HG02943 (cell line): ENCODE measurements around the gene ELF3.
"Not testable (repeated sequence)": the region's sequence is repeated elsewhere in the genome, so short reads cannot be mapped to it uniquely, and the experiment has no call there.

Source experiments
- ATAC-seq: cut with Tn5 transposase; IDR thresholded peaks from one replicate; pipeline ENCODE4 v1.9.1; 2021; ENCODE audit warnings: mild to moderate bottlenecking, low read depth, moderate library complexity; ENCODE audit not compliant: unreplicated experiment

ELF3 gene

GRCh38 chr1:202010180-202011015, at the start of gene ELF3:
Gene ELF3, plus strand, starts transcription at chr1:202010587. Its CDS starts 550 bp downstream, at chr1:202011137.
- peak; percentile 83 for ATAC-seq

GRCh38 chr1:201962382-201962781, 48.0 kb upstream of the ELF3 start:
- ATAC-seq, result not testable (repeated sequence)

GRCh38 chr1:201964261-201964660, 46.1 kb upstream of the ELF3 start:
- ATAC-seq, result no peak

DNA sequence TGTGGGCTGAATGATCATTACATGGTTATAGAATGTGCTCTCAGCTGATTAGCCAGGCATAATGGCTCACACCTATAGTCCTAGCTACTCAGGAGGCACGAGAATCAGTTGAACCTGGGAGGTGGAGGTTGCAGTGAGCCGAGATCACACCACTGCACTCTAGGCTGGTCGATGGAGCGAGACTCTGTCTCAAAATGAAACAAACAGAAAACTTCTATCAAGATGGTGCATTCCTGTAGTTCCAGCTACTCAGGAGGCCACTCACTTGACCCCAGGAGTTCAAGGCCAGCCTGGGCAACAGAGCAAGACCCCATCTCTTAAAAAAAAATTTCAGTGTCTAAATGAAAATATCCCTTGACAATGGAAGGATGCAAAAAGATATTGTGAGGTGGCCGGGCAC, 44.2 kb upstream of the ELF3 start:
- no peak for ATAC-seq

DNA sequence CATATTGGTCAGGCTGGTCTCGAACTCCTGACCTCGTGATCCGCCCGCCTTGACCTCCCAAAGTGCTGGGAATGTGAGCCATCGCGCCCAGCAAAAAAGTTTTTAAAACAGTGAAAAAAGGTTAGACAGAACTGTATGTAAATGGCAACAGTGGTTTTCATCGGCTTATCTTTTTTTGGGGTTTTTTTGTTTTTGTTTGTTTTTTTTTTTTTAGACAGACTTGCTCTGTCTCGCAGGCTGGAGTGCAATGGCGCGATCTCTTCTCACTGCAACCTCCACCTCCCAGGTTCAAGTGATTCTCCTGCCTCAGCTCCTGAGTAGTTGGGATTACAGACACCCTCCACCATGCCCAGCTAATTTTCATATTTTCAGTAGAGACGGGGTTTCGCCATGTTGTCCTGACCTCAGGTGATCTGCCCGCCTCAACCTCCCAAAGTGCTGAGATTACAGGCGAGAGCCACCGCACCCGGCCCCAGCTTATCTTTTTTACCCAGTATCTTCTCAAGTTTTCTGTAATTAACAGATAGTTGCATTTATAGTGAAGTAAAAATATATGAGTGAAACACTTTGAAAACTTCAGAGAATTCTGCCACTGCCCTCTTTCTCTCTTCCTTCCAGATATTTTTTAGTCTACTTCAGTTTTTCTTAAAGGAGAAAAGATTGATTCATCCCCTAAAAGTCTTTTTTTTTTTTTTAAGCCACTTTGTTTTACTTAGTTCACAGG, 42.0 kb upstream of the ELF3 start:
- no peak for ATAC-seq

GRCh38 chr1:201970334-201971159, 39.8 kb upstream of the ELF3 start:
- ATAC-seq, result no peak

GRCh38 chr1:201982082-201982622, 28.2 kb upstream of the ELF3 start:
- no peak for ATAC-seq

DNA sequence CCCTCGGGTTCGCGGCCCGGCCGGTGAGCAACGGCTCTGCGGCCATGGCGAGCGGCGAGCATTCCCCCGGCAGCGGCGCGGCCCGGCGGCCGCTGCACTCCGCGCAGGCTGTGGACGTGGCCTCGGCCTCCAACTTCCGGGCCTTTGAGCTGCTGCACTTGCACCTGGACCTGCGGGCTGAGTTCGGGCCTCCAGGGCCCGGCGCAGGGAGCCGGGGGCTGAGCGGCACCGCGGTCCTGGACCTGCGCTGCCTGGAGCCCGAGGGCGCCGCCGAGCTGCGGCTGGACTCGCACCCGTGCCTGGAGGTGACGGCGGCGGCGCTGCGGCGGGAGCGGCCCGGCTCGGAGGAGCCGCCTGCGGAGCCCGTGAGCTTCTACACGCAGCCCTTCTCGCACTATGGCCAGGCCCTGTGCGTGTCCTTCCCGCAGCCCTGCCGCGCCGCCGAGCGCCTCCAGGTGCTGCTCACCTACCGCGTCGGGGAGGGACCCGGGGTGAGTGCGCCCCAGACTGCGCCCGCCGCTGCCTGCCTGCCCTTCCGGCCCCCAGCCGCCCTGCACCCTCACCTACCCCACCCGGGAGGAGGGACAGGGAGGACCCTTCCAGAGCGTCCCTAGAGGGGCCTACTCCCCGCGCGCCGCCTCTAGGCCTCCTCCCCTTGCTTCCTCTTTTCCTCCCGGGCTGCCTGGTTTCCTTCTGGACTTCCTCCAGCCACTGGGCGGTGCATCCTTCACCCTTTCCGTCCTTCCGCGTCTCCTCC, 27.6 kb upstream of the ELF3 start, which contains the start of gene RNPEP:
Gene RNPEP (plus strand): TSS at position 26 of the 757 bp plus-strand sequence. CDS start 19 bp downstream, at position 45.
- ATAC-seq, result peak; percentile 59

DNA sequence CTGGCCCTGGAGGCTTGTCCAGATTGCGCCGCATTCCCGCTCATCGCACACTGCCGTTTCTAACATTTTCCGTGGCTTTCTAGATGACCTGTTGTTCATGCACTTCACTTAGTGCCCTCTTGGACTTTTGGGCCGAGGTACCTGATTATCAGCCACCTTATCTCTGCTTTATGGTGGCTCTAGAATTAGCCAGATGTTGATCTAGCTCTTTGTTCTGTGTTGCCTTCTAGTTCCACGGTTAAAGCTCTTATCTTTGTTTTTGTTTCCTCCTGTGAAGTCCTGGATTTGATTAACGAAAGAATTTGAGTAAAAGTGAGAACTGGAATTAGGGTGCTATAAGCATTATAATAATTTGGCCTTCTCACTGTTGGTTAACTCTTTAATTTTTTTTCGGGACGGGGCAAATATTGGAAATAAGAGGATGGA, 27.0 kb upstream of the ELF3 start:
- peak; percentile 33 for ATAC-seq

DNA sequence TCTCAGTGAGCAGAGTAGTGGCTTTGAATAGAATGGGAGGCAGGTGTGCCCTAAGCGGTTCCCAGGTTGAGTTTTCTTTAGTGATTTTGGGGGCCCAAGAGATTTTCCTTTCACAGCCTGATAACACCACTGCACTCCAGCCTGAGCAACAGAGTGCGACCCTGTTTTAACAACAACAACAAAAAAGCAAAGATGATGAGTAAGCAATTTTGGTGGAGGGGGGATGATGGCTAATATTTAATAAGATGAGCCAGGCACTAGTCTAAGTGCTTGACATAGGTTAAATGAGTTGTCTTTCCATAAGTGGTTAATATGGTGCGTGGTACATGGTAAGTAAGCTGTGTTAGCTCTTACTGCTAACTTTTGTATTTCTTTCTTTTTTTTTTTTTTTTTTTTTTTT, 25.9 kb upstream of the ELF3 start:
- no peak for ATAC-seq

DNA sequence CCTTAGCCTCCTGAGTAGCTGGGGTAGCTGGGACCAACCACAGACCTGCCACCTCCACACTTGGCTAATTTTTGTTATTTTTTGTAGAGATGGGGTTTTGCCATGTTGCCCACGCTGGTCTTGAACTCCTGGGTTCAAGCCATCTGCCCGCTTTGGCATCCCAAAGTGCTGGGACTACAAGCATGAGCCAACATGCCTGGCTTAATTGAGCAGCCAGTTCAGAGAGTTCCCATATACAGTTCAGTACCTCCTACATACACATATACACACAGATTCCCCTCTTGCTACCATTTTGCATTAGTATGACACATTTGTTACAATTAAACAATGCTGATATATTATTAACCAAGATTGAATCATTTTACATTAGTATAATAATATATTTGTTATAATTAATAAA, 25.0 kb upstream of the ELF3 start:
- no peak for ATAC-seq

DNA sequence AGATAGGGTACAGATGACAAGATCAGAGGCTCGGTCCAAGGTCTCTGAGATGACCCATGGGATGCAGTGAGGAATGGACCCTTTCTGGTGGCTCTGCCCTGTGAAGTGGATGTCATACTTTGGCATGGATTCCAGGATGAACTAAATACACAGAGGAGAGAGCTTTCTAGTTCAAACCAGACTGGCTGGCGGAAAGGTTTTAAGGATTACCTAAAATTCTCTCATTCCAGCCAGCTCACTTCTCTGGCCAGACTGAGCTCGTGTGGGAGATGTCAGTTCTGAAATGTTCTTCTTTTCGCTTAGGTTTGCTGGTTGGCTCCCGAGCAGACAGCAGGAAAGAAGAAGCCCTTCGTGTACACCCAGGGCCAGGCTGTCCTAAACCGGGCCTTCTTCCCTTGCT, 21.8 kb upstream of the ELF3 start:
- no peak for ATAC-seq

DNA sequence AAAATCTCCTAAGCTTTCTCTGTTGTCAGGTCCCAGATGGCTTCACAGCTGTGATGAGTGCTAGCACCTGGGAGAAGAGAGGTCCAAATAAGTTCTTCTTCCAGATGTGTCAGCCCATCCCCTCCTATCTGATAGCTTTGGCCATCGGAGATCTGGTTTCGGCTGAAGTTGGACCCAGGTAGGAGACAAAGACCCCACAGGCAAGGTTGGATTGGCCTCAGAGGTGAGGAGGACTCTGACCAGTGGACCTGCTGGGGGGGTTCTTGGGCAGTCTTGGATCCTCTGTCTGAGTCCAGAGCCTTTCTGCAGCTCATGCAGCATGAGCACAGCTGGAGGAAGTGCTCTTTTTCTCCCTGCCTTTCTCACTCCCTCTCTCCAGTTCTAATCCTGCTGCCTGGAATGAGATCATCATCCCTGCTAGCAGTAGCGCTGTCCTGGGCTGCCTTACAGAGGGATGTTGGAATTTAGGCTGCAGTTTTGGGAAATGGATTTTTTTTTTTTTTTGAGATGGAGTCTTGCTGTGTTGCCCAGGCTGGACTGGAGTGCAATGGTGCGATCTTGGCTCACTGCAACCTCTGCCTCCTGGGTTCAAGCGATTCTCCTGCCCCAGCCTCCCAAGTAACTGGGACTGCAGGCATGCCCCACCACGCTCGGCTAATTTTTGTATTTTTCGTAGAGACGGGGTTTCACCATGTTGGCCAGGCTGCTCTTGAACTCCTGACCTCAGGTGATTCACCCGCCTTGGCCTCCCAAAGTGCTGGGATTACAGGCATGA, 20.8 kb upstream of the ELF3 start:
- ATAC-seq, result no peak

DNA sequence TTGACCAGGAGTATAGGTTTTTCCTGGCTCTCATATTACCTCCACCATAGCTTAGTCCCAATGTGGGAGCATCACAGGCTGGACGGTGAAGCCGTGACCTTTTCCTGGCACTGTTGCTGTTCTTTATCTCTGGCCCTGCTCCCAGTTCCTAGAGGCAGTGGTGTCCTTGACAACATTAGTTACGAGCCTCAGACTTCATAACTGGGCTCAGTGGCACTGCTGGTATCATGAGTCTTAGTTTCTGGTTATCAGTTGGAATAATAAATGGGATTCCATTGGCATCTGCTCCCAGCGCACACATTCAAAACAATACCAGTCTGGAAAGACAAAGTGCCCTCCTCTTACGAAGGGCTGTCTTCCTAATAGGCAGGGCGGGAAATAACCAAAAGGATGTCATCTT, 20.0 kb upstream of the ELF3 start:
- no peak for ATAC-seq

GRCh38 chr1:201999625-202000238, 10.7 kb upstream of the ELF3 start:
- ATAC-seq, result no peak

DNA sequence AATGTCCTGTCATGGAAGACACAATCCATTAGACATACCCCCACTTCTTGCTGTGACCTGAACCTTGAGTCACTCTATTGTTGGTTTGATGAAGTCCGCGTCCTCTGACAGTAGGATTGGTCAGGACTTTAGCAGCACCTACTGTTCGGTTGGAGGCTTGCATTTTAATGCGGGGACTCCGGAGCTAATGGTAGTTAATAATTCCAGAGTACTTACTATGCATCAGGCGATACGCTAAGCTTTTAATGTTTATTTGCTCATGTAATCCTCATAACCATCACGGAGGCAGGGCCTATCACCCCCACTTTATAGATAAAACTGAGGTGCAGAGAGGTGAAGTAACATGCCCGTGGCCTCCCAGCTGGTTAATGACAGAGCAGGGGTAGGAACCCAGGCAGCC, 7.9 kb upstream of the ELF3 start:
- ATAC-seq, result no peak

GRCh38 chr1:202004711-202005110, 5.7 kb upstream of the ELF3 start:
- no peak for ATAC-seq

GRCh38 chr1:202005958-202006357, 4.4 kb upstream of the ELF3 start:
- ATAC-seq, result no peak

GRCh38 chr1:202007304-202007703, 3.1 kb upstream of the ELF3 start:
- ATAC-seq, result no peak
